NCI-H446 treated with DMSO at 0.1 percent for 48 hours (cell line): ENCODE measurements around the gene MICOS13.

ENCODE experiments used
- DNase-seq: peaks from one replicate; lab custom pipeline; 2025; lab: John Stamatoyannopoulos, UW

The MICOS13 gene

DNA sequence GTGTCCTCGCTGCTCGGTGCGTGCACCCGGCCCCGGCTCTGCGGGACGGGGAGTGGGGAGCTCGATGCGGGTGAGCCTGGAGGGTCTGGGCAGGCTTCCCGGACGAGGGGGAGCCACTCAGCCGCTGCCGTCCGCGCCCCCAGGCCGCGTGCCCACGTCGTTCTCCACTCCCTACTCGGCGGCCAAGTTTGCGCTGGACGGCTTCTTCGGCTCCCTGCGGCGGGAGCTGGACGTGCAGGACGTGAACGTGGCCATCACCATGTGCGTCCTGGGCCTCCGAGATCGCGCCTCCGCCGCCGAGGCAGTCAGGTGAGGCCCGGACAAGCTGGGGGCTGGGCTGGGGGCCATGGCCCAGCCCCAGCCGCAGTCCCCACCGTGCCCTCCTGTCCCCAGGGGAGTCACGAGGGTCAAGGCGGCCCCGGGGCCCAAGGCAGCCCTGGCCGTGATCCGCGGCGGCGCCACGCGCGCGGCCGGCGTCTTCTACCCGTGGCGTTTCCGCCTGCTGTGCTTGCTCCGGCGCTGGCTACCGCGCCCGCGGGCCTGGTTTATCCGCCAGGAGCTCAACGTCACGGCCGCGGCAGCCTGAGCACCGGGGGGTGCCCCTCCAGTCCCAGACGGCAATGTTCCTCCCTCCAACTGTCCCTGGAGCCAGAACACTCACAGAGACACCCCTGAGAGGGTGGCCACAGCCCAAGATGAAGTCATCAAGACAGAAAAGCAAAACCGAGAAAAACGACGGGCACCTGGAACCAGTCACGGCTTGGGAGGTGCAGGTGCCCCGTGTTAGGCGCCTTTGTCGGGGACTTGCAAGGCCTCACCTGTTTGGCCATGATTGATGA is 7.3 kb upstream of the MICOS13 start:
- no peak for DNase-seq

DNA sequence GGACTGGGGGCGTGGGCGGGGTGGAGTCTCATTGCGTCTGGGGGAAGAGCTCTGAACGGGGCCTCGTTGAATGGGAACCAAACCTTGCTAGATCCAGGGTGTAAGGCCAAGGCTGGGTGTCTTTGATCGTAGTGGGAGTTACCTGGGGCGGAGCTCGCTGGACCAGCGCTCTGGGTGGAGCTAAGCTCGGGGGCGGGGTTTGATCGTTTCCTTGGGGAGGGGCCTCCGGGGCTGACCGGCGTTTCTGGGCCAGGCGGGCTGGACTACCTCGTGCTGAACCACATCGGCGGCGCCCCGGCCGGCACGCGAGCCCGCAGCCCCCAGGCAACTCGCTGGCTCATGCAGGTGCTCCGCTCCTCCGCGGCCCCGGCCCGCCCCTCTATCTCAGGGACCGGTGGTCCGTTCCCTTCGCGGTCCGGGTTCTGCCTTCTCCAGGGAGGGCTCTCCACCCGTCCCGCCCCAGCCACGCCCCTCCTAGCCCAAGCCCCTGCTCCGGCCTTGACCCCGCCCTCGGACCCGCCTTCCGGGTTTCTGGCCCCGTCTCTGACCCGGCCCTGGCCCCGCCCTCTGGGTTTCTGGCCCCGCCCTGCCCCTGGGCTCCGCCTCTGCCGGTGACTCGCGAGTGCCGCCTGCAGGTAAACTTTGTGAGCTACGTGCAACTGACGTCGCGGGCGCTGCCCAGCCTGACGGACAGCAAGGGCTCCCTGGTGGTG is 6.5 kb upstream of the MICOS13 start:
- peak; percentile 83 for DNase-seq

DNA sequence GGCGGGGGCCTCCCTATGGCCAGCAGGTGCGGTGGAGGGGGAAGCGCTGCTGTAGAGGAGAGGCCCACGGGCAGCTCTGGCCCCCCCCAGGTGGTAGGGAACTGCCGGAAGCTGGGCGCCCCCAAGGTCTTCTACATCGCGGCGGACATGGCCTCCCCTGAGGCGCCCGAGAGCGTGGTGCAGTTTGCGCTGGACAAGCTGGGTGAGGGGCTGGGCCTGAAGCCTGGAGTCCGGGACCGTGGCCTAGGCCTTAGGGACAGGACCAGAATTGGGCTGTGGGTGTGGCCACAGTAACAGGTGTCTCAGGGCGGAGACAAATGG is 6.0 kb upstream of the MICOS13 start:
- no peak for DNase-seq

DNA sequence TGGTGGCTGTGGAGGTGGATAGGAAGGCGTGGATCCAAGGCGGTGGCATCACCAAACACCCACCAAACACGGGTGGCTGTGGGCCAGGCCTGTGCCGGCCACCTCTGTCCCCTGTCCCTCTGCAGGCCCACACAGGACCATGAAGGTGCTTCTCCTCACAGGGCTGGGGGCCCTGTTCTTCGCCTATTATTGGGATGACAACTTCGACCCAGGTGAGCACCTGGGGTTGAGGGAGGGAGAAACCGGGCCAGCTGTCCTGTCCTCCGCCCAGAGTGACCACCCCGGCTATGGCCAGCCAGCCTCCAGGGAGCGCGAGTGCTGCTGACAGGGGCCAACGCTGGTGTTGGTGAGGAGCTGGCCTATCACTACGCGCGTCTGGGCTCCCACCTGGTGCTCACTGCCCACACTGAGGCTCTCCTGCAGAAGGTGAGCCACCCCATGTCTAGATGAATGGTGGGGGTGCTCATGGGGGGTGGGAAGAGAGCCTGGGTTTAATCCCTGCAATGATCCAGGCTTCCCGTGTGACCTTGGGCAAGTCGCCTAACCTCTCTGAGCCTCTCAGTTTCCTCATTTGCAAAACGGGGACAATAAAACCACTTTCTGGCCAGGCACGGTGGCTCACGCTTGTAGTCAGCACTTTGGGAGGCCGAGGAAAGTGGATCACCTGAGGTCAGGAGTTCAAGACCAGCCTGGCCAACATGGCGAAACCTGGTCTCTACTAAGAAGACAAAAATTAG is 4.5 kb upstream of the MICOS13 start:
- no peak for DNase-seq

DNA sequence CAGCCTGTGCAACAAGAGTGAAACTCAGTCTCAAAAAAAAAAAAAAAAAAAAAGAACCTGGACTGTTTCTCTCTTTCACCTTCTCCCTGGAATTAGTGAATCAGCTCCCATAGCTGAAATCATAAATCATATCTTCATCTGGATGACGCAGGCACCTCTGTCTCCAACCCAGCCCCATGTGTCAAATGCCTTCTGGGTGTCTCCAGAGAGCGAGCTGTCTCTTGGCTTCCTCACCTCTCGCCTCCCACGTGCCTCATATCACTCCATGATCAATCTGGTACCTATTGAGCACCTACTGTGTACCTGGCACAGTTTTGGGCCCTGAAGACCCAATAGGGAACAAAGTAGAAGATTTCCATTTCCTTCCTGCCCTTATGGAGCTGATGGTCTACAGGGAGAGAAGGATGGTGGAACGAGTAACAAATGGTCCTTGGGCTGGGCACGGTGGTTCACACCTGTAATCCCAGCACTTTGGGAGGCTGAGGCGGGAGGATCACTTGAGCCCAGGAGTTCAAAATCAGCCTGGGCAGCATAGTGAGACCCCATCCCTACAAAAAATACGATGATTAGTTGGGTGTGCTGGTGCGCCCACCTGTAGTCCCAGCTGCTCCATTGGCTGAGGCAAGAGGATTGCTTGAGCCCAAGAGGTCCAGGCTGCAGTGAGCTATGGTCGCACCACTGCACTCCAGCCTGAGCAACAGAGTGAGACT is 3.0 kb upstream of the MICOS13 start:
- DNase-seq, result no peak

DNA sequence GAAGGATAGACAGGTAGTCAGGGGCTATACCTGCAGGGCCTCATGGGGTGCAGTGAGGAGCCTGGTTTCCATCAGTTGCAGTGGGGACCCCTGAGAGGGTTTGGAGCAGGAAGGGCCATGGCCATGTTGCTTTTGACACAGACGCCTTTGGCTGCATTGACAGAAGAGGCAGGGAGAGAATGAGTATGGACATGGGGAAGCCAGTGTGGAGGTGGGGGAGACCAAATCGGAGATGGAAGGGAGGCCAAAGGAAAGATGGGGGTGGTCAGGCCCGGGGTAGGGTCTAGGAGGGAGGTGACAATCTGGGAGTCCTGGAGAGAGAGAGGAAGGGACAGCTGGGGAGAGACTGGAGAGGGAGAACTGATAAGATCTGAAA is 1.8 kb upstream of the MICOS13 start:
- no peak for DNase-seq

DNA sequence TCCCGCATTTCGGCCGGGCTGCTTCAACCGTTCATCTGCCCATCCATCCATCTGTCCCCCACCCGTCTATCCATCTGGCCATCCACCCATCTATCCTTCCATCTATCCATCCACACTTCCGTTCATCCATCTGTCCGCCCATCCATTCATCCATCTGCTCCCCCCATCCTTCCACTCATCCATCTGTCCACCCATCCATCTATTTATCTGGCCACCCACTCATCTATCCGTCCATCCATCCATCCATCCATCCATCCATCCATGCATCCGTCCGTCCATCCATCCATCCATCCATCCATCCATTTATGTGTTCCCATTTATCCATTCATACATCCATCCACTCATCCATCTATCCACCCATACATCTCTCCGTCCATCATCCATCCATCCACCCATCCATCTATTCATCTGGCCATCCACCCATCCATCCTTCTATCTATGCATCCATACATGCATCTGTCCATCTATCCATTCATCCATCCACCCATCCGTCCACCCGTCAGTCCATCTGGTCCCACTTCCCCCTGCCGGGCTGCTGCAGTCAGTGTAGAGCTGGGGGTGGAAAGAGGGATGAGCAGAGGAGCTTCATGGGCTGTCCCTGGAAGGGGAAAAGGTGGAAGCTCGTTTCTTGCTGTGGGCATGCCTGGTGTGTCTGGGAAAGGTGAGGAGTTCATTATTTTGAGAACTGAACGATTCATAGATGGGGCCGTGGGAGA is 1.2 kb upstream of the MICOS13 start:
- DNase-seq, result no peak

DNA sequence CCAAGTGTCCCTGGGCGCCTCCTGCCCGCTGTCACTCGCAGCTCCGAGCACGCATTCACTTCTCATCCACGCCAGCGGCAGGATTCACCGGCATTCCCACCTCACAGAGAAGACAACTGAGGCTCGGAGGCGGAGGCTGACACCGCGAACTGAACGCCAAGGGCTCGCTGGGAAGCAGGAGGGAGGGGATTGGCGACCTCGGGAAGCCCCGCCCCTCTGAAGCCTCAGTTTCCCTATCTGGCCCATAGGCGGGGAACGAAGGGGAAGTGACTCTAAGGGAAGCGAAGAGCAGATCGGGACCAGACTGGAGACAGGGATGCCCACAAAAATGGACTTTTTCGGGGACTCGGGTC is 256 bp downstream of the MICOS13 start:
- DNase-seq, result no peak

DNA sequence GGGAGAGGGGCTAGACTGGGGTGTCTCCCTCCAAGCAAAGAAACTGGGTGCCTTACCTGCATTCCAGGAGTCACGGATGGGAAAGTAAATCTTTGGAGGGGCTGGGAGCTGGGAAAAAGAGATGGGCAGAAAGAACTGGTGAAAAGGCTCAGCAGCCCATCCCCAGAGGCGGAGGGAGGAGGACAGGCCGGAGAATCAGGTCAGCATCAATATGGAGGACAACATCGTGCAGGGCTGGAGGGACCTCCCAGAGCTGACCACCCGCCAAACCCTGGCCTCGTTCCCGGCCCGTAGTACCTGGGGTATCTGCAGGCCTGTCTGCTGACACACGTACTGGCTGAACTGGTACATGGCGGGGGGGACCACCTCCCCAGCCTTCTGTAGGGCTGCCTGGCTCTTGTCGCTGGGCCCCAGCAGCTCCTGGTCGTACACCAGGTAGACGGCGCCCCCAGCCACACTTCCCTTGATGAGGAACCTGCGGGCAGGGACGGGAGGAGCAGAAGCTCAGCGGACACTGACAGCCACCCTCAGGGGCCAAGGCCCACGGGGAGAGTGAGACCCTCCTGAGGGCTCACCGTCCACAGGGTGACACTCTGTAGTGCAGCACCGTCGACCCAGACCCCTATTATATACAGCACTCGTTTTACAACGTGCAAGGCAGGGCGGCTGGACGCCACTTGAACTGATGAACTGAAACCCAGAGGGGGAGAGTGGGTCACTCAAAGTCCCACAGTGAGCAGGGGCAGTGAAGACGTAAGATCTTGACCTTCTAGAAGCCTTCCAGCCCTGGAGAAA is 830 bp downstream of the MICOS13 start:
- DNase-seq, result no peak

DNA sequence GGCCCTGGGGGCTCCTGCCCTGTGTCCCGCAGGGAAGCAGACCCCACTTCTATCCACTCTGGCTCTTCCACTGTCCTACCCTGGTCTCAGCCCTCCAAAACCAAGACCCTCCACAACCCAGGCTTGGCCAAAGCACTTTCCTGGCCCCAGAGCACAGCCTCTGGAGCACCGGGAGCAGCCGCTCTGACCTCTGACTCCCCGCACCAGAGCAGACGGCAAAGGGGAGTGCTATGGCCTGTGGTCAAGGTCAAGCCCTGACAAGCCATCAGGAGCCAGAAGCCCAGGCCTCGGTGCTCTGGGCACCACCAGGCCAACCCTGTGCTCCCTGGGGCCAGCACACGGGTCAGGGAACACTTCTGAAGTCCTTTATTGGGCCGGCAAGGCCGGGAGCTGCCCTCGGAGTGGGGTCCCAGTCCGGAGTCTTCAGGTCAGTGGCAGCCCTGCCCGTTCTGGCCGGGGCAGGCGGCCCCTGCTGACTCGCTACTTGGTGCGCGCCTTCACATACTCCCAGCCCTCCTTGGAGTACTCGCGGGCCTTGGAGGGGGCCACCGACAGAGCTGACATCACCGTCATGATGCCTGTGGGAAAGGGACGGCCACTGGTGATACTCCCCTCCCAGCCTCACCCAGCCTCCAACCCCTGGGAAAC is 2.1 kb downstream of the MICOS13 start:
- DNase-seq, result no peak

DNA sequence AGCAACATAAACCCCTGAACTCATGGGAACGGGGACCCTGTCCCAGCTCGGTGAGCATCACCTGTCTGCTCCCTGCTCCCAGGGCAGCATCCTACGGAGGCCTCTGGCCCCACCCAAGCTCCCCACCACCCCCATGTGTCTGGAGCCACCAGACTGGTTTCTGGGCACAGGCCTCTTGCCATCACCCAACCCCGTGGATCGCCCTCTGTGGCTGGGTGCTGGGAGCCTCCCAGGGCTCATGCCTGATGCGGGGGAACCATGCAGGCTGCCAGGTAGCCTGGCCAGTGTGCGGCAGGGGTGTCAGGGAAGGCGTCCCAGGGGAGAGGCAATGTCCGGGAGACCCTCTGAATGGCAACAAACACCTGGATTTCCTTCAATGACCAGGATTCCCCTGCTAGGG is 2.7 kb downstream of the MICOS13 start:
- no peak for DNase-seq

DNA sequence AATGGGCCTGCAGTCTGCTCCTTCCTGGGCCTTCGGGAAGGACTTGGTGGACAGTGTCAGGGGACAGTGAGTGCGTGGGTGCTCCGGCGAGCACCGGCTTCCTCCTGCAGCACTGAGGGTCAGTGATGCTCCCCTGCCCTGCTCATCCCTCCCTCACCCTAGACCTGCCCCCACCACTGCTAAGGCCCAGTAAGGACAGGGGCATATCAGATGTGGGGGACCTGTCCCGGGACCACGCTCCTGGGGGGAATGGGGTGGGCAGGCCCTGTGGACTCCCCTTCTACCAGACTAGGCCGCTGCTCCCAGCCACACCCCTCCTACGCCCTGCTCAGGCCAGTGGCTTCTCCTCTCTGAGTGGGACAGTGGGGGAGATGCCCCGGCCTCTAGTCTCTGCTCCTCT is 3.2 kb downstream of the MICOS13 start:
- no peak for DNase-seq

DNA sequence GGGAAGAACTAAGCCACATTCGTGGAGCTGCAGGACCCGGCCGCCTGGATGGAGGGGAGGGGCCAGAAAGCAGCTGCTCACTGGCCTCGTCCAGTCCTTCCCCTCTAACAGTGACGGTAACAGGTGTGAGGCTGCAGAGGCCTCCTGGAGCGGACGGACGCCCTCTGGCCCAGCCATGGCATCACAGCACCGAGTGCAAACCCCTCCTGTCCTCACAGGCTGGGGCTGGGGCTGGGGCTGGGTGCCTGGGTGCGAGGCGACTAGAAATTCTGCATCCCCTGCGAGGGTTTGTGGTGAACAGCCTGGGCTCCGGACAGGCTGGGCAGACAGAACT is 3.6 kb downstream of the MICOS13 start:
- no peak for DNase-seq

DNA sequence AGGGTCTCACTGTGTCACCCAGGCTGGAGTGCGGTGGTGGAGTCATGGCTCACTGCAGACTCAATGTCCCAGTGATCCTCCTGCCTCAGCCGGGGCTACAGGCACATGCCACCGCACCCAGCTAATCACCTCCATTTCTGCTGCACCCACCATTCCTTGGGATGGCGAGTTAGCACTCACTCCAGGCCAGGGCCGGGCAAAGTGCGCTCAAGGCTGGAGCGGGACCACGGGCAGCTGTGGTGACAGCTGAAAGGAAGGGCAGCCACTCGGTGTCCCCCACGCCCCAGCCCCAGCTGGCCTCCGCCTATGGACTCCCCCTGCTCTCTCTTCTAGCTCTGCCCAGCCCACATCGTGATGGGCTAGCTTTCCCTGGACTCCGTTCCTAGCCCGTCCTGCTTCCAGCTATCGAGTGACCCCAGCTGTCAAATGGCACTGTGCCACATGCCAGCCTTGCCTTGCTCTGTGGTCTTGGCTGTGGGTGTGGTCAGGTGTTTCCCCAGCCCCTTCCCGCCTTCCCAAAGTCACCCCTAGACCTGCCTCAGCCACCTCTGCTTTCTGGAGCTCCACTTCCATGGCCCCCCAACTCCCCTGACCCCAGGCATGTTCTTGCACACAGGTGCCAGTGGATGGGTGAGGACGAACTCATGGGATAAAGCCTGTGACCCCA is 4.1 kb downstream of the MICOS13 start:
- DNase-seq, result no peak

DNA sequence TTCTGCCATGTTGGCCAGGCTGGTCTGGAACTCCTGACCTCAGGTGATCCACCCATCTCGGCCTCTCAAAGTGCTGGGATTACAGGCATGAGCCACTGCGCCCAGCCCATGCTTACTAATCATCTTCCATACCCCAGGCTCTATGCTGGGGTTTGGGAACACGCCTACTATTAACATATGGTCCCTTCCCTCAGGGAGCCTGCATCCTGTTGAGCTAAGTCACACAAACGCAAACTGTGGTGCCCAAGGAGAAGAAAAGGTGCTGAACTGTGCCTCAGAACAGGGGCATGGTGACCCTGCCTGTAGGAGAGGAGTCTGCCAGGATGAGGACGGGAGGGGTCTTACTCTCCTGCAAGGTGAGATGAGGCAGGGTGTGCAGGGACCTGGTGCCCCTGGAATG is 5.6 kb downstream of the MICOS13 start:
- DNase-seq, result no peak

DNA sequence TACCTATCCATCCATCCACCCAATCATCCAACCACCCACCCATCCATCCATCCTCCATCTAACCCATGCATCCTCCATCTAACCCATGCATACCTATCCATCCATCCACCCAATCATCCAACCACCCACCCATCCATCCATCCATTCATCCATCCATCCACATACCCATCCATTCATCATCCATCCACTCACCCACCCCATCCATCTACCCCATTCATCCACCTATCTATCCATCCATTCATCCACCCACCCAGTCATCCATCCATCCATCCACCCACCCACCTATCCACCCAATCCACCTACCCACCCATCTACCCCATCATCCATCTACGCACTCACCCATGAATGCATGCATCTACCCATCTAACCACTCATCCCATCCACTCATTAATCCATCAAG is 6.6 kb downstream of the MICOS13 start:
- no peak for DNase-seq

DNA sequence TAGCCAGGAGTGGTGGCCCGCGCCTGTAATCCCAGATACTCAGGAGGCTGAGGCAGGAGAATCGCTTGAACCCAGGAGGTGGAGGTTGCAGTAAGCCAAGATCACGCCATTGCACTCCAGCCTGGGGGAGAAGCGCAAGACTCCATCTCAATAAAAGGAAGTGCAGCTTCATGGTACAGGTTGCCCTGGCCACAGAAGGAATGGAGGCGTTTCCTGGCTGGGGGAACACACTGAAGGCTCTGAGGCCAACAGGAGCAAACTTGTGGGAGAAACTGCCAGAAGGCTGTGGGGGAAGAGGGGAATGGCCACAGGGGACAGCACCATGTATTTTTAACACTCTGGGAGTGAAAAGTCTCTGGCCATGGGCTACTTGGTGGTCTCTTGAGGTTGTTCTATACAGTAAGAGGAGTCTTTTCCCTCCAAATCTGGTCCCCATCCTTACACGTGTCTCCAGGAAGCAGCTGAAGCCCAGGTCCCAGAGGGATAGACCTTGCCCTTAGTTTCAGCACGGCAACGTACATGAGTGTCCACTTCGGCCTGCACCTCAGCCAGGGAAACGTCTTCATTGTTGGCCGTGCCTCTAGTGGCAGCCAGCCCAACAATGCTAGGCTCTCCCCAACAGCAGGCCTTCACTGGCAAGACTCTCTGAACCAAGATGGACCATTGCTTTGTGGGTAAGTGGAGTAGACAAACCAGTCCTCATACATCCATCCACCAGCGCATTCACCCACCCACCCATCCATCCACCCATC is 7.4 kb downstream of the MICOS13 start:
- no peak for DNase-seq

DNA sequence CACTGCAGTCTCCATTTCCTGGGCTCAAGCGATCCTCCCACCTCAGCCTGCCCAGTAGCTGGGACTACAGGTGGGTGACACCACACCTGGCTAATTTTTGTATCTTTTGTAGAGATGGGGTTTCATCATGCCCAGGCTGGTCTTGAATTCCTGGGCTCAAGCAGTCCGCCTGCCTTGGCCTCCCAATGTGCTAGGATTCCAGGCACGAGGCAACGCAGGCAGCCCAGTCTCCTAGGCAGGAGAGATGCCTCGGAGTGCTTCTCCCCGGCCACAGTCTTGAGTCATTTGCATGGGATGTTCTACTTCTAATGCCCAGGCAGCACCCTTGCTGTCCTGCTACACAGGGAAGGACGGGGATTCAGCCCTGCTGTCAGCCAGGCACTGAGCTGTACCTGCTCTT is 8.7 kb downstream of the MICOS13 start:
- DNase-seq, result no peak

DNA sequence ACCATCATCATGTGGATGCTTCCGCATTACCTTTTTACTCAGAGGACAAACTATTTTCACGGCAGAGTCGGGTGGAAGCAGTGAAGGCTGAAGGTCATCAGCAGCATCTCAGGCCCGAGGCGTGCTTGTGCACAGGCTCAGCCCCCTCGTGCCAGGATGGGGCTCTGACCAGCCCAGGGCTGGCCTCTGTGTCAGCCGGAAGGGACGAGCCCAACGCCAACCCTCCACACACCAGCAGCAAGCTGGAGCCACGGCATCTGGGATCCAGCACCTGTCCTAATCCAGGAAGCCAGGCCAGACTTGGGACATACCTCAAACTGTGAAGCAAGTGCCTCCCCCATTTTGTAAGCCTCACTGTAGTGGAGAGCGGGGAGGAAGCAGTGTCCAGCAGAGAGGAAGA is 11.1 kb downstream of the MICOS13 start:
- DNase-seq, result no peak
